GM12878 (cell line): ENCODE measurements around the gene HSD17B14.

ENCODE experiments used
- BHLHE40 ChIP-seq, 2 experiments: fragments of 450-650 bp in 1 of 2; IDR thresholded peaks; 2 replicates each; pipeline ENCODE4 v1.6.1; 2011 to 2017; ENCODE audit warnings: low read depth in 2 of 2, borderline replicate concordance in 1 of 2, improper control_type of control experiment in 1 of 2, low read length in 1 of 2, mild to moderate bottlenecking in 1 of 2
- SIN3A ChIP-seq: IDR thresholded peaks from 2 replicates; pipeline ENCODE4 v1.6.1; 2012; ENCODE audit warnings: low read depth, low read length, improper control_type of control experiment
- SRF ChIP-seq, 2 experiments: IDR thresholded peaks; 2 replicates each; pipeline ENCODE4 v1.6.1; 2011; ENCODE audit warnings: low read depth in 2 of 2, low read length in 2 of 2, mild to moderate bottlenecking in 1 of 2, moderate library complexity in 1 of 2
- YY1 ChIP-seq: IDR thresholded peaks from 2 replicates; pipeline ENCODE4 v1.6.1; 2011; ENCODE audit warnings: low read depth, mild to moderate bottlenecking, low read length

GRCh38 chr19:48810151-48810550 lies 26.1 kb downstream of the HSD17B14 start:
- TF ChIP-seq SRF (IDR thresholded peaks at IDR 0.05; ENCODE audit: low read depth in 2 of 2, low read length in 2 of 2) (no peak), SIN3A (no peak), BHLHE40 (IDR thresholded peaks at IDR 0.05; ENCODE audit: borderline replicate concordance in 1 of 2, low read depth in 2 of 2, low read length in 1 of 2) (no peak), YY1 (no peak)
